Measurements from ENCODE around the gene ASCL5.

The ASCL5 gene

GRCh38 chr1:201080135-201080534 is 46.8 kb downstream of the ASCL5 start:
- DNase-seq, result no peak

GRCh38 chr1:201077736-201078135 is 49.2 kb downstream of the ASCL5 start:
- no peak for DNase-seq

GRCh38 chr1:201077116-201077515 is 49.9 kb downstream of the ASCL5 start:
- no peak for DNase-seq

GRCh38 chr1:201076092-201076491 is 50.9 kb downstream of the ASCL5 start:
- no peak for DNase-seq

GRCh38 chr1:201074018-201074417 is 53.0 kb downstream of the ASCL5 start:
- DNase-seq, result no peak

GRCh38 chr1:201072922-201073321 is 54.1 kb downstream of the ASCL5 start:
- DNase-seq, result no peak

GRCh38 chr1:201072149-201072548 is 54.8 kb downstream of the ASCL5 start:
- no peak for DNase-seq

- no peak for DNase-seq
These were observed 57.3 kb downstream of the ASCL5 start for GRCh38 chr1:201069636-201070035.

- no peak for DNase-seq
These were observed 58.0 kb downstream of the ASCL5 start for GRCh38 chr1:201068976-201069375.

- DNase-seq, result no peak
These were observed 60.0 kb downstream of the ASCL5 start for GRCh38 chr1:201066986-201067385.

- DNase-seq, result no peak
These were observed 61.3 kb downstream of the ASCL5 start for GRCh38 chr1:201065686-201066085.

GRCh38 chr1:201064806-201065205 is 62.2 kb downstream of the ASCL5 start:
- DNase-seq, result no peak

Data from activated CD8-positive, alpha-beta memory T cell treated with anti-CD3 and anti-CD28 coated beads, Interleukin-2, amount 50 U/mL, for 4 hours (primary cell).